ENCODE results near the gene PSD2. TPM values are rescaled to one million over a fixed set of nuclear protein-coding genes. Genes with fewer than 3 reads are reported as not detected.

Gene PSD2
- total RNA-seq, 1 donor from 2014 or later = not detected

DNA sequence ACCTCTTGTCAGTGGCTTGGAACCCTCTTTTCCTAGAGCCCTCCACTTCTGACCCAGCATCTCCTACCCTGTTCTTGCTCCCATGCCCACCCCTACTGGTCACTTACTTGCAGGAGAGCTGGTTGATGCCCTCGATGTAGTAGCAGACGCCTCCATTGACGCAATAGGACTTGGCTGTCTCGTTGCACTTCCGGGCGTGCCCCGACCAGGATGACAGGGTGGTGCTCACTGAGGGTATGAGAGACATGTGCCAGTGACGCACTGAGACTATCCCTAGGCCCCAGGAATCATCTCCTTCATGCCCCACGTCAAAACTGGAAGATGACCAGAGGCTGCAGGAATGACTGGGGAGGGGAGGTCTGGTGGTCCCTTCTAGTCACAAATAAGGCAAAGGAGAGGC is 76.0 kb downstream of the PSD2 start:
- Histone ChIP-seq H3K4me1 (no peaks in the 10 kb centered on the region), H3K27me3 (no peaks in the 10 kb centered on the region), H3K4me3 (no peak overlapping the region), H3K27ac (no peak overlapping the region), H3K9me3 (no peaks in the 10 kb centered on the region), H3K36me3 (no peaks in the 10 kb centered on the region)
- TF ChIP-seq, protein P1, sequence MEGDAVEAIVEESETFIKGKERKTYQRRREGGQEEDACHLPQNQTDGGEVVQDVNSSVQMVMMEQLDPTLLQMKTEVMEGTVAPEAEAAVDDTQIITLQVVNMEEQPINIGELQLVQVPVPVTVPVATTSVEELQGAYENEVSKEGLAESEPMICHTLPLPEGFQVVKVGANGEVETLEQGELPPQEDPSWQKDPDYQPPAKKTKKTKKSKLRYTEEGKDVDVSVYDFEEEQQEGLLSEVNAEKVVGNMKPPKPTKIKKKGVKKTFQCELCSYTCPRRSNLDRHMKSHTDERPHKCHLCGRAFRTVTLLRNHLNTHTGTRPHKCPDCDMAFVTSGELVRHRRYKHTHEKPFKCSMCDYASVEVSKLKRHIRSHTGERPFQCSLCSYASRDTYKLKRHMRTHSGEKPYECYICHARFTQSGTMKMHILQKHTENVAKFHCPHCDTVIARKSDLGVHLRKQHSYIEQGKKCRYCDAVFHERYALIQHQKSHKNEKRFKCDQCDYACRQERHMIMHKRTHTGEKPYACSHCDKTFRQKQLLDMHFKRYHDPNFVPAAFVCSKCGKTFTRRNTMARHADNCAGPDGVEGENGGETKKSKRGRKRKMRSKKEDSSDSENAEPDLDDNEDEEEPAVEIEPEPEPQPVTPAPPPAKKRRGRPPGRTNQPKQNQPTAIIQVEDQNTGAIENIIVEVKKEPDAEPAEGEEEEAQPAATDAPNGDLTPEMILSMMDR (IDR thresholded peaks at IDR 0.05) = no peak
- DNase-seq (no peak), ATAC-seq (no peak)
- intact Hi-C loops (cut with DNase I) = no loop called here

- Histone ChIP-seq H3K27me3 (no peaks in the 10 kb centered on the region), H3K27ac (no peak overlapping the region), H3K4me1 (no peaks in the 10 kb centered on the region), H3K36me3 (no peaks in the 10 kb centered on the region), H3K4me3 (no peak overlapping the region), H3K9me3 (no peaks in the 10 kb centered on the region)
- no peak for DNase-seq
- no peak for ATAC-seq
- intact Hi-C loops (cut with DNase I) = no loop called here
- TF ChIP-seq, protein P1 (IDR thresholded peaks at IDR 0.05) = no peak
Observed at GRCh38 chr5:139872052-139872766, 76.6 kb downstream of the PSD2 start.

- no peaks in the 10 kb centered on the region for H3K4me1 ChIP-seq
- ATAC-seq (no peak), DNase-seq (no peak)
- intact Hi-C loops (cut with DNase I) = no loop called here
- no peaks in the 10 kb centered on the region for H3K36me3 ChIP-seq
- H3K4me3 ChIP-seq = no peak overlapping the region
- TF ChIP-seq, protein P1 (IDR thresholded peaks at IDR 0.05) = no peak
- no peaks in the 10 kb centered on the region for H3K27me3 ChIP-seq
- no peaks in the 10 kb centered on the region for H3K9me3 ChIP-seq
- no peak overlapping the region for H3K27ac ChIP-seq
Observed at GRCh38 chr5:139872851-139873794, 77.5 kb downstream of the PSD2 start.

- Histone ChIP-seq H3K36me3 (no peaks in the 10 kb centered on the region), H3K27ac (no peak overlapping the region), H3K4me1 (no peaks in the 10 kb centered on the region), H3K4me3 (no peak overlapping the region), H3K27me3 (no peaks in the 10 kb centered on the region), H3K9me3 (no peaks in the 10 kb centered on the region)
- TF ChIP-seq, protein P1 (IDR thresholded peaks at IDR 0.05) = no peak
- DNase-seq (no peak), ATAC-seq (no peak)
- intact Hi-C loops (cut with DNase I) = no loop called here
Observed at GRCh38 chr5:139875957-139876356, 80.3 kb downstream of the PSD2 start.

DNA sequence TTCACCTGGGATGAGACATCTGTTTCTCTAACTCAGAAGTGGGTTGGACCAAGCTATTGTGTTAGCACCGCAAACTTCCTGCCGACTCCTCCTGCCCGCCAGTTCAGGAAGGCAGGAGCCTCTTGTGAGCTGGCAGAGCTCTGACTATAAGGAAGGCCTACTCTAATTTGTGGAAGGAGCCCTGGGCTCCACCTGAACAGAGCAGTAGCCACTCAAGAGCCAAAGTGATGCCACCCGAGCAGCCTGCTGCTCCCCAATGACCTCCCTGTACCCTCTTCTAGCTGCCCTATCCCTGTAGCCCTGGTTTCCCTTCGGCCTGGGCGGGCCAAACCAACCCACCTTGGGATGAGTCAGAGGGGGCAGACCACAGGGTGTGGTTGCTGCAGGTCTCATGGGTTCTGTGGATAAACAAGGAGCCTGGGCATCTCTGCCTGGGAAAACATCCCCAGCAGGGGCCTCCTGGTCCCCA is 81.6 kb downstream of the PSD2 start:
- TF ChIP-seq, protein P1 (IDR thresholded peaks at IDR 0.05) = no peak
- ATAC-seq = no peak
- Histone ChIP-seq H3K27ac (no peak overlapping the region), H3K27me3 (no peaks in the 10 kb centered on the region), H3K9me3 (no peaks in the 10 kb centered on the region), H3K4me3 (no peak overlapping the region), H3K36me3 (no peaks in the 10 kb centered on the region), H3K4me1 (no peaks in the 10 kb centered on the region)
- intact Hi-C loops (cut with DNase I) = no loop called here
- no peak for DNase-seq
